Panc1 (cell line): ENCODE results near the gene SLC9A9. TPM values are rescaled to one million over a fixed set of nuclear protein-coding genes. Genes with fewer than 3 reads are reported as not detected.

ENCODE experiments used
- ATAC-seq: fragments of 200-7000 bp; cut with Tn5 transposase; 2 replicates; pipeline ENCODE4 v1.9.1; 2020; ENCODE audit warnings: mild to moderate bottlenecking, moderate library complexity
- BruUV-seq: library from RNA; stranded (reverse); fragments of 400-500 nt; replicated peaks from 2 replicates; lab custom pipeline; 2021; lab: Mats Ljungman, UMichigan
- CTCF ChIA-PET: fragments of 300-600 bp; sonication (Branson Sonifier 250); formaldehyde crosslinking; loops from one replicate; lab custom pipeline; 2022; ENCODE audit warnings: antibody characterized with exemption; lab: Charles Lee
- POLR2A ChIA-PET: fragments of 300-600 bp; sonication (Branson Sonifier 250); formaldehyde crosslinking; loops from one replicate; lab custom pipeline; 2022; ENCODE audit warnings: antibody characterized with exemption; lab: Charles Lee
- DNase-seq: peaks from one replicate; pipeline ENCODE4 v3.0.0-alpha.2; 2010; ENCODE audit warnings: low read depth, low spot score
- H3K27ac ChIP-seq: 2 replicates; pipeline ENCODE4 v1.5.1; 2011; ENCODE audit warnings: mild to moderate bottlenecking, low read length, inconsistent platforms
- H3K27me3 ChIP-seq: fragments of 200-500 bp; sonication (Bioruptor generic); 2 replicates; pipeline ENCODE4 v1.6.0; 2014; ENCODE audit warnings: low read length, inconsistent platforms; ENCODE audit not compliant: control insufficient read depth, insufficient read depth
- H3K36me3 ChIP-seq: fragments of 200-500 bp; sonication (Bioruptor generic); 2 replicates; pipeline ENCODE4 v1.5.1; 2014; ENCODE audit warnings: inconsistent platforms, mild to moderate bottlenecking, low read length, moderate library complexity; ENCODE audit not compliant: control insufficient read depth, insufficient read depth
- H3K4me1 ChIP-seq: 2 replicates; pipeline ENCODE4 v1.5.1; 2011; ENCODE audit warnings: inconsistent platforms, mild to moderate bottlenecking, low read length, moderate library complexity; ENCODE audit not compliant: control insufficient read depth, insufficient read depth
- H3K4me3 ChIP-seq, 2 experiments: 2 replicates each; pipeline ENCODE4 v1.5.1; 2011 to 2012; ENCODE audit warnings: low read depth in 2 of 2, low read length in 2 of 2, mild to moderate bottlenecking in 2 of 2, inconsistent platforms in 1 of 2, moderate library complexity in 1 of 2
- H3K9me3 ChIP-seq: fragments of 200-500 bp; sonication (Bioruptor generic); 2 replicates; pipeline ENCODE4 v1.5.1; 2014; ENCODE audit warnings: low read depth, mild to moderate bottlenecking, inconsistent platforms, low read length, moderate library complexity; ENCODE audit not compliant: control insufficient read depth, insufficient read depth
- CTCF ChIP-seq: fragments of 450-650 bp; IDR thresholded peaks from 2 replicates; pipeline ENCODE4 v1.5.1; 2017; ENCODE audit warnings: mild to moderate bottlenecking
- POLR2AphosphoS5 ChIP-seq: IDR thresholded peaks from 2 replicates; pipeline ENCODE4 v1.6.1; 2012; ENCODE audit warnings: mild to moderate bottlenecking, low read depth, low read length, moderate library complexity
- REST ChIP-seq, 2 experiments: IDR thresholded peaks; 2 replicates each; pipeline ENCODE4 v1.6.1; 2011 to 2012; ENCODE audit warnings: low read depth in 2 of 2, control low read depth in 1 of 2, low read length in 1 of 2, mild to moderate bottlenecking in 1 of 2, moderate library complexity in 1 of 2; ENCODE audit not compliant: insufficient read depth in 1 of 2
- SIN3A ChIP-seq: IDR thresholded peaks from 2 replicates; pipeline ENCODE4 v1.6.1; 2012; ENCODE audit warnings: low read depth, mild to moderate bottlenecking, low read length, moderate library complexity, borderline replicate concordance; ENCODE audit not compliant: insufficient read depth
- TCF7L2 ChIP-seq: IDR thresholded peaks from 2 replicates; pipeline ENCODE4 v1.6.1; 2011; ENCODE audit warnings: mild to moderate bottlenecking, low read depth, low read length, inconsistent platforms
- in situ Hi-C: cut with HindIII; loops from 2 replicates; pipeline ENCODE4 v1.10.0; 2016; ENCODE audit warnings: low sequenced_read_pairs, low pct_unique_long_range_greater_than_20kb
- intact Hi-C: fragments of 100-400 bp; cut with micrococcal nuclease; formaldehyde crosslinking; loops from one replicate; pipeline ENCODE4 v1.10.0; 2022; ENCODE audit not compliant: unreplicated experiment
- total RNA-seq: library from RNA; stranded (reverse); gene quantifications from one replicate; pipeline ENCODE4 v1.2.1, GENCODE V29; 2021; ENCODE audit not compliant: unreplicated experiment

SLC9A9 gene
- total RNA-seq, 1 experiment from 2014 or later, result not detected

GRCh38 chr3:143455480-143455879 is 392.8 kb downstream of the SLC9A9 start:
- in situ Hi-C loops, result no loop called here
- Histone ChIP-seq H3K9me3 (no peaks in the 10 kb centered on the region), H3K36me3 (no peaks in the 10 kb centered on the region), H3K4me1 (no peaks in the 10 kb centered on the region), H3K4me3 (no peak overlapping the region), H3K27ac (no peak overlapping the region), H3K27me3 (no peaks in the 10 kb centered on the region)
- intact Hi-C loops, result no loop called here
- no TSS peak for BruUV-seq
- DNase-seq (no peak), ATAC-seq (no peak)
- POLR2A ChIA-PET, result no interaction called here
- no peak for TF ChIP-seq SIN3A
- TF ChIP-seq CTCF, result no peak
- TF ChIP-seq TCF7L2, result no peak
- TF ChIP-seq REST (IDR thresholded peaks at IDR 0.05; ENCODE audit: insufficient read depth in 1 of 2, low read depth in 2 of 2, low read length in 1 of 2), result no peak
- no peak for TF ChIP-seq POLR2AphosphoS5
- CTCF ChIA-PET, result no interaction called here

GRCh38 chr3:143450632-143451031 is 397.6 kb downstream of the SLC9A9 start:
- no peak overlapping the region for H3K4me3 ChIP-seq
- CTCF ChIA-PET, result no interaction called here
- no peak for TF ChIP-seq REST (IDR thresholded peaks at IDR 0.05; ENCODE audit: insufficient read depth in 1 of 2, low read depth in 2 of 2, low read length in 1 of 2)
- TF ChIP-seq TCF7L2, result no peak
- TF ChIP-seq POLR2AphosphoS5, result no peak
- no peak for TF ChIP-seq CTCF
- TF ChIP-seq SIN3A, result no peak
- POLR2A ChIA-PET, result no interaction called here
- in situ Hi-C loops (no loop called here), intact Hi-C loops (no loop called here)
- no TSS peak for BruUV-seq
- H3K36me3 ChIP-seq, result no peaks in the 10 kb centered on the region
- no peaks in the 10 kb centered on the region for H3K27me3 ChIP-seq
- ATAC-seq, result 0 out of 2 replicates have a peak, but pooled peaks have one; percentile 38
- H3K9me3 ChIP-seq, result no peaks in the 10 kb centered on the region
- H3K27ac ChIP-seq, result no peak overlapping the region
- DNase-seq, result no peak
- H3K4me1 ChIP-seq, result no peaks in the 10 kb centered on the region
